NCI-H2196 (cell line): Measurements from ENCODE around the gene OLFM2.
A peak's percentile ranks its signal among the peaks of the same experiment; 100 is the strongest.
"Not testable (repeated sequence)": the region's sequence is repeated elsewhere in the genome, so short reads cannot be mapped to it uniquely, and the experiment has no call there.

Experiments used
- DNase-seq: peaks from one replicate; lab custom pipeline; 2025; ENCODE audit not compliant: unreplicated experiment; lab: John Stamatoyannopoulos, UW

Gene OLFM2

DNA sequence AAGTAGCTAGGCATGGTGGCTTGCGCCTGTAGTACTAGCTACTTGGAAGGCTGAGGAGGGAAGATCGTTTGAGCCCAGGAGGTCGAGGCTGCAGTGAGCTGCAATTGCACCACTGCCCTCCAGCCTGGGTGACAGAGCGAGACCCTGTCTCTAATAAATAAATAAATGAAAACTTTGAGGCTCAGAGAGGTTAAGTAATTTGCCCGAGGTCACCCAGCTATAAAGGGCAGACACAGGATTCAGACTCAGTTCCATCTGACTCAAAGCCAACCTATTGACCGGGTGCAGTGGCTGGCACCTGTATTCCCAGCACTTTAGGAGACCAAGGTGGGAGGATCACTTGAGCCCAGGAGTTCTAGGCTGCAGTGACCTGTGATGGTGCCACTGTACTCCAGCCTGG is 7.4 kb upstream of the OLFM2 start:
- DNase-seq: no peak

DNA sequence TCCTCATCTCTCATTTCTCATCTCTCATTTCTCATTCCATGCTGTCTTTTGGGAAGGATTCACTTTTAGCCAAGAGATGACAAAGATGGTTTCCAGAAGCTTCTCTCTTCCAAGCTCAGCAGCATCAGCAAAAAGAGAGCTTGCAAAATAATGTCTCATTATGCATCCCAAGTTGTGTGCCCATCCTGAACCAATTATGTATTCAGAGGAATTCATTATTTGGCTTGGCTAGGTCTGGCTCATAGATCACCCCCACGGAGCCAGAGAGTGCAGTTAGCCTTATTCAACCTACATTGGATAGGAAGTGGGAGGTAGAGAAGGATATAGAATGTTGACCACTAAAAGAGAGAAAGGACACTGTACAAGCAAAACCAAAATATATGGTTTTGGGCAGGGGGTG is 5.4 kb upstream of the OLFM2 start:
- DNase-seq: no peak

DNA sequence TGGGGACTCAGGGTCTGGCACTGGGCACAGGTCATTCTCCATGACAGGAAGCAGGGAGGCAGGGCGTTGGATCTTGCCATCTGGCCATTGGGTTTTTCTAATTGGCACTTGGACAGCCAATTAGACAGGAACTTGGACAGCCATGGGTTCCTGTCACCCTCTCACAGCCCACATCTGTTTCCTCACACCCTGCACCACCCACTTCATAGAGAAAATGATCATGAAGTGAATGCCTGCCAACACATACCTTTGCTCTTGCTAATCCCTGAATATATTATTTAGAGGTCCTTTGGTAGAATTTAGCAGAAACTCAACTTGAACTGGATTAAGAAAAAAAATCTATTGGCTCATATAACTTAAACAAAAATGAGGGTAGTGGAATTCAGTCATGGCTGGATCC is 4.9 kb upstream of the OLFM2 start:
- DNase-seq: no peak

DNA sequence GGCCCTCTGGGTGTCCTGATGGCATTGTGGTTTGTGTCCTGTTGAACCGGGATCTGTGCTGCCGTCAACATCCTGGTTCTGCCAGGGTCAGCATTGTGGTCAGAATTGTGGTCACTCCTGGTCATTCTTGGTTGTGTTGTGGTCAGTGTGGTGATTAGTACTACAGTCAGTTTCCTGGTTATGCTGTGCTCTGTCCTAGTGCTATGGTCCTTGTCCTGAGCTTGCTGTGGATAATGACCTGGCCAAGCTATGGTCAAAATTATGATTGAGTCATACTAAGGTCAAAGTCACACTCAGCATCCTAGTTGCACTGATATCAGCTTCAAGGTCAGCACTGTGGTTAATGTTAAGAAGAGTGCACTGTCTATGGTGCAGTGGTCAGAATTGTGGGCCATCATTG is 4.5 kb upstream of the OLFM2 start:
- no peak for DNase-seq

DNA sequence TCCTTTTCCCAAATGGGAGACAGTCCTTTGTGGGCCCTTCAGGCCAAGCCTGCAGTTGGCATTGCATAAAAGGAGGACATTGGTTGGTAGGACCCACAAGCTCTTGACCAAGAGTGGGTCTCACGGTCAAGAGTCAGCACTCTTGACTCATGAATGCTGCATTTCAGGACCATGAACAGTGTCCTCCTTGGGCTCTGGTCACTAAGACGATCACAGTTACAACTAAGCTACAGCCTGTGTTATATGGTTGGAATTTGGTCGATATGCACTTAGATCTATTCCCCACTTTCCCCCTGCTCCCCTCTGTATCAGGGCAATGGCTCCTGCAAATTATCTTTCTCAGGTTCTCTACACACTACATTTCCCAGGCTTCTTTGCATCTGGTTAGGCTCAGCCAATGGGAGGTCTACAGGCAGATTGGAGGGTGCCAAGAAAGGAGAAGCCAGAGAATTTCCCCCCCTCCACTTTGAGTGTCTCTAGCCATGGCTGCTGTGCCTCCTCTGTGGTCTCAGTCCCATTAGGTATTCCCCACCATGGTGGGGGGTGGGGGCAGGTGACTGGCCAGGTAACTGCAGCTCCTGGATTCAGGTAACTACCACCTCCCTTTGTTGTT is 3.1 kb upstream of the OLFM2 start:
- DNase-seq: no peak

DNA sequence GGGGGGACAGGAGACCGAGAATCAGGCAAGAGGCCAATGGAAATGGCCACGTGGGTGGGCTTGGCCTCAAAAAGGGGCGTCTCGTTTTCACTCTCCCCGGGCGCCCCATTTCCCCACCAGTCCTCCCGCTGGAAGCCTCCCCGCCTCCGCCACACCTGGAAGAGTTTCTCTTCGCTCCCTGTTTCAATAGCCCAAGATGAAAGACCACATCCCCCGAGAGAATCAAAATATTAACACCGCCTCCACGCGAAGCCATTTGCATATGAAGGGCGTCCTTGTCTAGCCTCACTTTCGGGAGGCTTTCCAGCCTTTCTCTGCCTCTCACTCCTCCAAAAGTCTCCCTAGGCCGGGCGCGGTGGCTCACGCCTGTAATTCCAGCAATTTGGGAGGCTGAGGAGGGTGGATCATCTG is 691 bp upstream of the OLFM2 start:
- DNase-seq: no peak

DNA sequence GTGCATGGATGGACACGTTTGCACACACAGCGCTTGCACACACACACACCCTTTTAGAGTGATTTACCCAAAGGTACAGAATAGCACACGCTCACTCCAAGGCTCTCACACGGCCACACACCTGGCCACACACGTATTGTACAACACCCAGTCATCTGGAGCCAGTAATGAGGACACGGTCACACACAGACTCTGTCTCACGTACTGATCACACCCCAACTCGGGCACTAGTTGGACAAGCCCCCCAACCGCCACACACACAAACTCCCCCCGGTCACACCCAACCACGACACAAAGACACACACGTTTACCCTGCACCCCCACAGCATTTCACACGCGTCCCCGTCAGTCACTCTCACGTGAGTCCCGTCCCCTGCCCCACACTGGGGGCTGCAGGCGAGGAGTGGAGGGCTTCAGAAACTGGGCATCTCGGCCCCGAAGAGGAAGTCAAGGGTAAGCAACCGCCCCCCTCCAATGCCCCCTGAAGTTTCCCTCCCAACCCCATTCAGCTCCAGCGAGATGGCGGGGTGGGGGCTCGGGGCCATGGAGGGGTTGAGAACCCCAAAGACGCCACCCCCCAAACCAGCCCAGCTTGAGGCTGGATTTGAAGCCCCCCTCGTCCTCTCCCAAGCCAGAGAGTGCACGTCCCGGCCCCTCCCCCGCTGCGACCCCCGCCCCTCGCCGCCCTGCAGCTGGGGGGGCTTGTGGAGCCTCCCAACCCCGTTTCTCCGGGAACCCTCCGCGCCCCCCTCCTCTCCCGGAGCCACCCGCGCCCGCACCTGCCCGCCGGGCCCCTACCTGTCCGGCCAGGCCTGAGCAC is 599 bp downstream of the OLFM2 start:
- no peak for DNase-seq

DNA sequence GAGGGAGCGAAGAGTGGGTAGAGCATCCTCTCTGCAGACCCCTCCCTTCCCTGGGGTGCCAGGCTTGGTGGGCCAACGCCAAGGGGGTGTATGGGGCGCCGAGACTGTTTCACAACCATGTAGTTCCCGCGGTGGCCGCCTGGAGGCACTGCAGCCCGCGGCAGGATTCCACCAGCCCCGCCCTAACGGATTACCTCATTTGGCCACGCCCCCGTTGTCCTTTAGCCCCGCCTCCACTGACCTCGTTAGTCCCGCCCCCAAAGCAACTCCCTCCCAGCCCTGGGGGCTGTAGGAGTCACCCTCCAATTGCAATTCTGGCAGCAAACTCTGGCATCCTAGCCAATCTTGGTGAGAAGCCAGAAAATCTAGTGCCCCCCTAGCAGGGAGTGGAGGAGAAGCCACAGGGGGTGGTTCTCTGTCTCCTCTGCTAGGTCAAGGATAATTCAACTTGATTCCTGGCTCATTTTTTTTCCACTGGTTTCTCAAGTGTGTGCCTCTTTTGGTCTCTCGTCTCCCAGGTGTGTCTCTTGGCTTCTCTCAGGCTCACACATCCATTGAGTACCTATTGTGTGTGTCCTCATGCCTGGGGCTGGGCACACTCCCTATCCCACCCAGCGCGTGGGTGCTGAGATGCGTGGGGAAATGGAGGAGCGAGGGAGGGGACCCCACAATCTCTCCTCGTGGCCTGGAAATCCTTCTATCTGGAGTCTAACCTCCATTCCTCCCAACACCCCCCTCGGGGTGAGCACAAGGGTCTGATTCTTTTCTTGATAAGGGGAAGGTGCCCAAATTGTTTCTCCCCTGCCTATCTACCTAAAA is 2.0 kb downstream of the OLFM2 start:
- DNase-seq: peak; percentile 87

DNA sequence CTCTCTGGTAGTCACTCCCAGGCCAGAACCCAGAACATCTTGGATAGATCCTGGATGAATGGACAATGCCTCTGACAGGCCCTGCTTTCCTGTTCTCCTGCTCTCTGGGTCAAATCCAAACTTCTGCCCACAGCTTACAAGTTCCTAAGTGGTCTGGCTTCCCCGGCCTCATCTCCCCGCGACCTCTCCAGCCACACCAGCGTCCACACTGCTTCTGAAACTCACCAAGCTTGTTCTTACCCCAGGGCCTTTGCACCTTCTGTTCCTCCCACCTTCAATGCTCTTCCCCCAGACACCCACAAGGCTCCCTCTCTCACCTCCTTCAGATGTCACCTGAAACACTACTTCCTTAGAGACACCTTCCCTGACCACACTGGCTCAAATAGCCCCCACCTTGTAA is 3.5 kb downstream of the OLFM2 start:
- DNase-seq: no peak

DNA sequence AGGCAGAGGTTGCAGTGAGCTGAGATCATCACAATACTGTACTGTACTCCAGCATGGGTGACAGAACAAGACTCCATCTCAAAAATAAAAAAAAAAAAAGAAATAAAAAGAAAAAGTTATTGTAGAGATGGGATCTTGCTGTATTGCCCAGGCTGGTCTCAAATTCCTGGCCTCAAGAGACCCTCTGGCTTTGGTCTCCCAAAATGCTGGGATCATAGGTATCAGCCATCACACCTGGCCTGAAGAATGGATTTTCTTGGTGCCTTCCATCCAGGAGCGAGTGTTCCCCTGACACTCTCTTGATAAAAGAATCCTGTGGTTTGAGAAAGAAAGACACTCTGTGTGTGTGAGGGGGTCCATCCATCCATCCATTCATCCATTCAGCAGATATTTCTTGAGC is 4.7 kb downstream of the OLFM2 start:
- no peak for DNase-seq

DNA sequence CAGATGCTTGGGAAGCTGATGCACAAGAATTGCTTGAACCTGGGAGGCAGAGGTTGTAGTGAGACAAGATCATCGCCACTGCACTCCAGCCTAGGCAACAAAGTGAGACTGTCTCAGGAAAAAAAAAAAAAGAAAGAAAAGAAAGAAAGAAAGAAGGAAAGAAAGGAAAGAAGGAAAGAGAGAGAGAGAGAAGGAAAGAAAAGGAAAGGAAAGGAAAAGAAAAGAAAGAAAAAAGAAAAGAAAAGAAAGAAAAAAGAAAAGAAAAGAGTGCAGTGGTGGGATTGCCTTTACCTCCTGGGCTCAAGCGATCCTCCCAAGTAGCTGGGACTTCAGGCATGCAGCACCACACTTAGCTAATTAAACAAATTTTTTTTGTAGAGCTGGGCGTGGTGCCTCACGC is 12.9 kb downstream of the OLFM2 start:
- no peak for DNase-seq

DNA sequence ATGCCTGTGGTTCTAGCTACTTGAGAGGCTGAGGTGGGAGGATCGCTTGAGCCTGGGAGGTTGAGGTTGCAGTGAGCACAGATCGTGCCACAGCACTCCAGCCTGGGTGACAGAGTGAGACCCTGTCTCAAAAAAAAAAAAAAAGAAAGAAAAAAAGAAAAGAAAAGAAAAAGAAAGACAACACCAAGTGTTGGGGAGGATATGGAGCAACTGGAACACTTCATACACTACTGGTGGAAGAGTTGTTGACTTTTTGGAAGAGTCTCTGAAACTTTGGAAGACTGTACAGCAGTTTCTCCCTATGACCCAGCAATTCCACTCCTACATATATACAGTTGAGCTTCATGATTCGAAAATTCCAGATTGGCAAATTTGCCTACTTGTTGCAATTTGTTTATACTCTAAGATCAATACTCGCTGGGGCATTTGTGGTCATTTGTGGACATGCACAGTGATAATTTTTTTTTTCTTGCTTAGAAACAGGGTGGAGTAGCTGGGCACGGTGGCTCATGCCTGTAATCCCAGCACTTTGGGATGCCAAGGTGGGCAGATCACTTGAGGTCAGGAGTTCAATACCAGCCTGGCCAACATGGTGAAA is 13.4 kb downstream of the OLFM2 start:
- not testable (repeated sequence) for DNase-seq

DNA sequence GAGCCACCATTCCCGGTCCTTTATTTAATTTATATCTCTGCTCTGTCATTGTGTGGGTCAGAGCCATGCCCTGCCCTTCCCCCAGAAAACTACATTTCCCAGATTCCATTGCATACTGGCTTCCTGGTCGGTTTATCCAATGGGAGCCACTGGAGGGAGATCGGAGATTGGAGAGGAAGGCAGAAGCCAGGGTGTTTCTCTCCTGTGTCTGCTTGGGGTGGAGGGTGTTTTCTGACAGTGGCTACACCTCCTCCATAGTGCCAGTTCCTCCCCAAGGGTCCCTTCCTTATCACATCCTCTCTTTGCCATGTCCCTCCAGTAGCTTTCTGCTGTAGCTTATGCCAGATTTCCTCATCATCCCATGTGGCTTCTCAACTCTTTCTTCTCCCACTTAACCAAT is 19.0 kb downstream of the OLFM2 start:
- peak; percentile 76 for DNase-seq

DNA sequence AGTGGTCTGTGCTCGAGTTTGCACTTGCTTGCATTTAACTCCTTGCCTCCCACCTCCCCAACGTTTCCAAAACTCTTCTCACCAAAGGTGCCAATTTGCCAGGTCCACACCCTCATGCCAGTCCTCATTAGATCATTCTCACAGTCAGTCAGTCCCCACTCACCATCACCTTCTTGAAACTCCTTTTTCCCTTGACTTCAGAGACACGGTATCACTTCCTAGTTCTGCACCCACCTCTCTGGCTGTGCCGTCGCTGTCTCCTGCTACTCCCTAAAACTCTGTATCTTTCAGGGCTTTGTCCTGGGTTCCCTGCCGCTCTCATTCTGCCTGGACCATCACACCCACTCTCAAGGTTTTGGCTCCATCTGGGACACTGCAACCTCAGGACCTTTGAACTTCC is 19.6 kb downstream of the OLFM2 start:
- DNase-seq: no peak

DNA sequence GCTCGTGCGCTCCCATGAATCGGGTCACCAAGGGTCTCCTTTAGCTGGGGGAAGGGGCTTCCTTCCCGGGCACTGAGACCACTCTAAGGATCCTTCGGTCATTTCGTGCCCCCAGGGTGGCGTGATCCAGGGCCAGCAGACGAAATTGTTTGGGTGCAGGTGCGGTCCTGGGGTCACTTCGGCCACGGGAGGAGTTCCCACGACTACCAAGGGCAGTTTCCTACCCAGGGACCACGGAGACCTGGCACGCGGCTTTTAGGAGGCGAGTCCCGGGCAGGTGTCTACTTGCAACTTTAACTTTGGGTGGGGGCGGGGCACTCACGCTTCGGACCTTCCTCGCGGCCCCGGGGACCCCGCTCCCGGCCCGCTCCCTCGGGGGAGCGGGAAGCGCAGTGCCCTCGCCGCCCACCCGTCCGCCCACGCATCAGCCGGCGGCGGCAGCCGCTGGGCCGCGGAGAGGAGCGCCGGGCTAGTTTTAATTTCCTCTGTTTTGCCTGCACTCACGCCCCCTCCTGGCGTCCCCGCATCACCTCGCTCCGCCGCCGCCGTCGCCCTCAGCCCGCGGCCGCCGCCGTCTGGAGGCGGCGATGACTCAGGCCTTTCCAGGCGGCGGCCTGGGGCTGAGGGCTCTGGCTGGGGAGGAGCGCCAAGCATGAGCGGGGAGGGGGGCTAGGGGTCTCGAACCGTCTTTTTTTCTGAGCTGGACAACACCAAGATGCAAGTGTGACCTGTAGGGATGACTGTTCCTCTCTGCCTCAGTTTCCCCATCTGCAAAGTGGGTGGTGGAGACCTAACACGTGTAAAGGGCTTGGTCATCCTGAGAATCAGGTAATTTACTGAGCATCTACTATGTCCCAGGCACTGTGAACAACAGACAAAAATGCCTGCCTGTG is 21.8 kb downstream of the OLFM2 start:
- peak; percentile 88 for DNase-seq

DNA sequence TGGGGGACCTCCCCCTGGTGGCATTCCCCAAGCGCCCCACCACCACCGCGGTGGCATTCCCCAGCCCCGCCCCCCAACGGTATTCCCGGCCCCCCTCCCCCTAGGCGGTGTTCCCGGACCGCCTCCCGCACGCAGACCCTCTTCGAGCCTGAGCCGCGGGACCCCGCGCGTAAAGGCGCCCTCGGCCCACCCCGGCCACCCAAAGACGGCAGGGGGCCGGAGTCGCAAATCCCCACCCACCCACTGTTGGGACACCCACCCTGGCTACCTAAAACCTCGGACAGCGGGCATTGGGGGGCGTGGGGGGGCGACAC is 22.4 kb downstream of the OLFM2 start:
- DNase-seq: no peak

DNA sequence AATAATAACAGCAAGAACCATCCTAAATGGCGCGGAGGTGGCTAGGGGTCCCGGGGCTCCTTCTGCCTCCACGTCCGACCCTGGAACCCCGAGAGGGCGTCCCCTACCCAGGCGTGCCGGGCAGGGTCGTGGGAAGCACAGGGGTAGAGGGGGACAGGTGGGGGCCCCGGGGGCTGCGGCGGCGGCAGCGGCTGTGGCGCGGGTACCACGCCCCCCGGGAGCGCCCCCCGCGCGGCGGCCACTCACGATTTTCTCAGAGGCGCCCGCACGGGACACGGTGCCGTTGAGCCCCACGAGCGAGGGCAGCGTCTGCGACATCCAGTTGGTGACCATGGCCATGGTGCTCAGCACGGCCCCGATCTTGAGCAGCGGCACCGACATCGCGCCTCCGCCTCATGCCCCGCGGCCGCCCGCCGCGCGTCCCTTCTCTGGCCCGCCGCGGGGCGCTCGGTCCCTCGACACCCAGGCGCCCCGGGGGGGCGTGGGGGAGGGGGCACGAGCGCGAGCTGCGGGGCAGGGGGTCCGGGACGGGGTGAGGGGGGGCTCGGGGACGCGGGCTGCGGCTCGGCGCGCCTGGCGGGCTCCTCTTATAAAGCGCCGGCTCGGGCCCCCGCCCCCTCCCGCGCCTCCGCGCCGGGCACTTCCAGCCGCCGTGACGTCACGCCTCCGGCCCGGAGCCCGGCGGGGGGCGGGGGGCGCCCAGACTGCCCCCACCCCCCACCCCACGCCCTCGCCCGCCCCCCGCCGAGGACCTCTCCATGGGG is 22.9 kb downstream of the OLFM2 start:
- peak; percentile 46 for DNase-seq

DNA sequence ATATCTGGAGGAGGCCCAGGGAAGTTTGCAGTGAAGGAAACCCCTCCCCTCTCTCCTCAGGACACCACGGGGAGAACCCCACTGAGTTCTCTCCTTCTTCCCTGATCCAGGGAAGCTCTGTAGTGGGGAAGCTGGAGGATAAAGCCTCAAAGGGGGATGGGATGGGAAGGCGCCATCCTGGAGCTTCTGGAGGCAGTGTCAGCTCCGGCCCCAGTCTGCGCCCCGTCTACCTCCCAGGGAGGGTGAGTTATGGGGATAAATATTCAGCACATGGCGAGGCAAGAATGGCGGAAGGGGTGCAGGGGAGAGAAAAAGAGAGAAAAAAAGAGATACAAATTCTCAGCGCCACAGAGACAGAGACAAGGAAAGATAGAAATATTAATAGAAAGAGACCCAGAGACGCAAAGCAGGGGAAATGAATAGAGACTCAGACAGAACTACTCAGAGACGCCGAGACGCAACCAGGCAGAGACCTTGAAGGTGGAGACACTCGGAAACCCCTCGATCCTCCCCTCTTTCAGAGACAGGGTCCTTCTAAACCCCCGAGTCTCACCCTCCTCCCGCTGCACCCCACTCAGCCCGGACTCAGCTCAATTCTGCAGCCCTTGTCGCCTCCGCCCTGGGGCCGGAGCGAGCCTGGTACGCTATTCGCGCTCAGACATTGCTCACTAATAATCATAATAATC is 23.6 kb downstream of the OLFM2 start:
- no peak for DNase-seq

DNA sequence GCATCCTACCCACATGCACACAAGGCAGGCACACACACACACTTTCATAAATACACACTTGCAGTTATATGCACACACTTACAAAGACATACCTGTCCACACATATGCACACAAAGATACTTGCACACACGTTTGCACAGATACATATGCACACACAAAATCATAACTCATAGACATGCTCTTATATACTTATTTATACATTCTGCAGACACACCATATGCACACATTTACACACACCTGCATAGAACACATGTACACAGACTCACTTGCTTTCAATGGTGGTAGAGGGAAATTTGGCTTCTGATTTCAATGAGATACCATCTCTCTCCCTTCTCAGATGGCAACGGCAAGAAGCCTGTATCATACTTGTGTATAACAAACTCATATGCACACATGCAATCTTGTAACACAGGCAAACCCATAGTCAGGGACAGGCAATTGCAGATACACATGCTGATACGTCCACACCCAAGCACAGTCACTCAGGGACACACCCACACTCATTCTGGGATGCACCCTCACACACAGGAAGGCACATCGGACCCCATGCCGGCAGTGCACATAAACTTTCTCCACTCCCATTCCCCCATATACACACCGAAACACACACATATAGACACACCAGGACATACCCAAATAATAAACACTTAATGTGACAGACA is 24.7 kb downstream of the OLFM2 start:
- DNase-seq: no peak
